Fibroblast of pulmonary artery (primary cell): ENCODE results near the gene GK.

Experiments
- DNase-seq: peaks from one replicate; pipeline ENCODE4 v3.0.0-alpha.2; 2010; ENCODE audit warnings: low read depth
- H3K4me3 ChIP-seq: replicated peaks from 2 replicates; pipeline ENCODE4 v1.5.1; 2011; ENCODE audit warnings: low read depth, mild to moderate bottlenecking, control low read depth, low read length, moderate library complexity
- TF ChIP-seq, protein P1 (sequence below): IDR thresholded peaks from 2 replicates; pipeline ENCODE4 v1.5.1; 2011; ENCODE audit warnings: mild to moderate bottlenecking, control low read depth, low read length, inconsistent platforms; ENCODE audit errors: missing control alignments

GK gene

DNA sequence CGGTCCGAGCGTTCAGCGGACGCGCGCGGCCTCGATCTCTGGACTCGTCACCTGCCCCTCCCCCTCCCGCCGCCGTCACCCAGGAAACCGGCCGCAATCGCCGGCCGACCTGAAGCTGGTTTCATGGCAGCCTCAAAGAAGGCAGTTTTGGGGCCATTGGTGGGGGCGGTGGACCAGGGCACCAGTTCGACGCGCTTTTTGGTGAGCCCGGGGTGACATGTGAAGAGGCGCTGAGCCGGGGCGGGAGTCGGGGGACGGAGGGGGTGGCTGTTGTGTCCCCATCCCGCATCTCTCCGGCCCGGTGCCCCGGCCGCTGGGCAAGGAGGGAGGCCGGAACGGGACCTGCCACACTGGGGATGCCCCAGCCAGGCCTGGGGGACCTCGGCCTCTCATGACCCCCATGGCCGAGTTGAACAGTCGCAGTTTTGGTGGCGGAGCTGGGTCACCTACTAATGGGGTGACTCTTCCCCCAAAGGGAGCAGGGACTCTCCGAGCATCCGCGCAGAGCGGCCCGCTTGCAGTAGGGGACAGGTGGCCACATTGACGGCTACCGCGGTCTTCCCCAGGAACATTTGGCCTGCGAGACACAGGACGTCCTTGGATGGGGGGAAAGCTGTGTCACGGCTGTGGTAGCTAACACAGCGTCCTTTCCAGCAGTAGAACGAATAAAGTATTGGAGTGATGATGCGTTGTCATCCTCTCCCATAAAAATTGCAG, at the start of gene GK:
Gene GK, plus strand, starts transcription at position 9 of the 717 bp plus-strand sequence. Its CDS starts 115 bp downstream, at position 124.
- DNase-seq: no peak
- H3K4me3 ChIP-seq: peak within 1 kb of the TSS; percentile 68
- TF ChIP-seq, protein P1, sequence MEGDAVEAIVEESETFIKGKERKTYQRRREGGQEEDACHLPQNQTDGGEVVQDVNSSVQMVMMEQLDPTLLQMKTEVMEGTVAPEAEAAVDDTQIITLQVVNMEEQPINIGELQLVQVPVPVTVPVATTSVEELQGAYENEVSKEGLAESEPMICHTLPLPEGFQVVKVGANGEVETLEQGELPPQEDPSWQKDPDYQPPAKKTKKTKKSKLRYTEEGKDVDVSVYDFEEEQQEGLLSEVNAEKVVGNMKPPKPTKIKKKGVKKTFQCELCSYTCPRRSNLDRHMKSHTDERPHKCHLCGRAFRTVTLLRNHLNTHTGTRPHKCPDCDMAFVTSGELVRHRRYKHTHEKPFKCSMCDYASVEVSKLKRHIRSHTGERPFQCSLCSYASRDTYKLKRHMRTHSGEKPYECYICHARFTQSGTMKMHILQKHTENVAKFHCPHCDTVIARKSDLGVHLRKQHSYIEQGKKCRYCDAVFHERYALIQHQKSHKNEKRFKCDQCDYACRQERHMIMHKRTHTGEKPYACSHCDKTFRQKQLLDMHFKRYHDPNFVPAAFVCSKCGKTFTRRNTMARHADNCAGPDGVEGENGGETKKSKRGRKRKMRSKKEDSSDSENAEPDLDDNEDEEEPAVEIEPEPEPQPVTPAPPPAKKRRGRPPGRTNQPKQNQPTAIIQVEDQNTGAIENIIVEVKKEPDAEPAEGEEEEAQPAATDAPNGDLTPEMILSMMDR: no peak

DNA sequence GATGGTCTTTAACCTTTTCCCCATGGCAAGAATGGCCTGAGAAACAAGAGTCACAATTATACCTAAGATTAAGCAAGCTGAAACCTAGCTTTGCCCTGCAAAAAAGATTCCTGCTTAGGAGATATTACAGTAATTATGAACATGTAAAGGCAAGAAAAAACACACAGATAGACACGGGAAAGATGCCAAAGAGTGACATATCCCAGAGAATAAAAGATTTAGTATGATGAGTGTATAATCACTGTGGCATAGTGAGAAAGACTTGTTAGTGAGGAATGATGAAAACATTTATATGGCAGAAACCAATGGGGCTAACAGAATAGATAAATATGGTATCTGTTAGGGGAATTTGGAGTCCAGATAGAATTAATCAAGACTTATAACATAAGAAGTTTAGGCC, 46.1 kb upstream of the GK start:
- TF ChIP-seq, protein P1: no peak
- DNase-seq: no peak
- no peak overlapping the region for H3K4me3 ChIP-seq

DNA sequence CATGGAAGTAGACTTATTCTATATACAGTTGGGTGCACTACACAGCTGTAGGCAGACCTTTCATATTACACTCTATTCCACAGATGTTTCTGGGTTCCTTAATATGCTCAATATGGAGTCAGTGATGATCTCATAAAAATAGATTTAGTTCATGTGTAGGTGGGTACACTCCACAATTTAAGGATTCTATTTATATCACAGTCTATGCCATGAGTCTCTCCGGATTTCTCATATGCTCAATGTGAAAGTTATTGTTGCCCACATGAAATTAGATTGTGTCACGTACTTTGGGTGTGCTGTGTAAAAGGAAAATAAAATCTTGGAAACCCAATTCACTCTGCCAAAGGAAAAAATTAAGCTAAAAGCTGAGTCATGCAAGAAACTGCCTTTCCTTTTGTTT, 43.2 kb upstream of the GK start:
- no peak for DNase-seq
- H3K4me3 ChIP-seq: no peak overlapping the region
- TF ChIP-seq, protein P1: no peak

DNA sequence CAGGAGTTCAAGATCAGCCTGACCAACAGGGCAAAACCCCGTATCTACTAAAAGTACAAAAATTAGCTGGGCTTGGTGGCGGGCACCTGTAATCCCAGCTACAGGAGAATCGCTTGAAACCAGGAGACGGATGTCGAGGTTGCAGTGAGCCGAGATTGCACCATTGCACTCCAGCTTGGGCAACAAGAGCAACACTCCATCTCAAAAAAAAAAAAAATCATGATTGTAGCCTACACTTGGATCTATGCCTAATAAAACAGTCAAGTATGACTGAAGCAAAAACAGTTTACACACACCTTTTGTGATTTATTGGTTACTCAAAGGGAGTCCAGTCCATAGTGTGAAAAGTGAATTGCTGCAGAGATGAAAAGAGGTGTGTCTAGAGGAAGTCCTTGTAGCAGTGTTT, 41.0 kb upstream of the GK start:
- no peak for DNase-seq
- TF ChIP-seq, protein P1: no peak
- H3K4me3 ChIP-seq: no peak overlapping the region

DNA sequence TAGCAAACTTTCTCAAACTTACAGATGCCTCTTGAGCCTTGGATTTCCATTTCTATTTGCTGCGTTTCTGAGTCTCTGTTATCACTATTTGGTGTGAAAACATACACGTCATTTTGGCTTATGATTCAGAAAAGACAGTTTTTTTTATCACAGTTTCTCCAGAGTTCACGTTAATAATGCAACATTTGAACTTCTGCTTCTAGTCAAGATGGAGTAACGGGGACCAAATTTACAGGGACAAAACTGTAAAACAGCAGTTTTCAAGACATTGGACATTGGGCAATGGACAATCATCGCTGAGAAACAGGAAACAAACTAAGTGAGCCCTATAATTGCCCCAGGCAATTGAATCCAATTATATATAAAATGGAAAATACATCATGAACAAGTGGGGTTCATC, 39.5 kb upstream of the GK start:
- peak; percentile 3 for DNase-seq
- TF ChIP-seq, protein P1: no peak
- no peak overlapping the region for H3K4me3 ChIP-seq

DNA sequence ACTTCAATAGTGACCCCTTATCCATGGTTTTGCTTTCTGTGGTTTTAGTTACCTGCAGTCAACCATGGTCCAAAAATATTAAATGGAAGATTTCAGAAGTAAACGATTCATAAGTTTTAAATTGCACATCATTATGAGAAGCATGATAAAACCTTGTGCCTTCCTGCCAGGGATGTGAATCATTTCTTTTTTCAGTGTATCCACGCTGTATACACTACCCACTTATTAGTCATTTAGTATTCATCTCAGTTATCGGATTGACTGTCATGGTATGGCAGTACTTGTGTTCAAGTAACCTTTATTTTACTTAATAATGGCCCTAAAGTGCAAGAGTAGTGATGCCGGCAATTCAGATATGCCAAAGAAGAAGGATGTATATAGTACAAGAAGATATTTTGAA, 38.0 kb upstream of the GK start:
- H3K4me3 ChIP-seq: no peak overlapping the region
- TF ChIP-seq, protein P1: no peak
- peak; percentile 21 for DNase-seq
